SK-N-SH treated with all-trans-retinoic acid at 6 μM for 48 hours (cell line): ENCODE data around the gene SV2B.

ENCODE experiments used
- ATAC-seq: fragments of 200-7000 bp; cut with Tn5 transposase; 3 replicates; pipeline ENCODE4 v1.9.1; 2020; ENCODE audit warnings: mild to moderate bottlenecking, moderate library complexity
- ARNTL ChIP-seq: fragments of 450-650 bp; formaldehyde crosslinking; IDR thresholded peaks from 2 replicates; pipeline ENCODE4 v1.5.0; 2020; ENCODE audit warnings: low read depth, mild to moderate bottlenecking, moderate library complexity, borderline replicate concordance
- BACH2 ChIP-seq: fragments of 250-450 bp; sonication (Bioruptor Pico); IDR thresholded peaks from 2 replicates; pipeline ENCODE4 v1.9.0; 2021; ENCODE audit warnings: mild to moderate bottlenecking, borderline replicate concordance
- ESRRG ChIP-seq: fragments of 250-450 bp; sonication (Bioruptor Pico); IDR thresholded peaks from 2 replicates; pipeline ENCODE4 v1.6.1; 2021; ENCODE audit warnings: mild to moderate bottlenecking
- GLIS3 ChIP-seq: fragments of 250-450 bp; sonication (Bioruptor Pico); IDR thresholded peaks from 2 replicates; pipeline ENCODE4 v1.5.0; 2020; ENCODE audit warnings: mild to moderate bottlenecking, moderate library complexity
- ISL1 ChIP-seq: fragments of 250-450 bp; sonication (Bioruptor Pico); IDR thresholded peaks from 2 replicates; pipeline ENCODE4 v2.1.2; 2022; ENCODE audit warnings: mild to moderate bottlenecking, moderate library complexity
- OSR1 ChIP-seq: fragments of 250-450 bp; sonication (Bioruptor Pico); IDR thresholded peaks from 2 replicates; pipeline ENCODE4 v1.8.0; 2022; ENCODE audit warnings: moderate library complexity, mild to moderate bottlenecking, inconsistent platforms
- PPARA ChIP-seq: fragments of 250-450 bp; sonication (Bioruptor Pico); IDR thresholded peaks from 2 replicates; pipeline ENCODE4 v1.5.0; 2020; ENCODE audit warnings: mild to moderate bottlenecking, borderline replicate concordance
- RARB ChIP-seq: fragments of 250-450 bp; sonication (Bioruptor Pico); IDR thresholded peaks from 2 replicates; pipeline ENCODE4 v1.8.0; 2021; ENCODE audit warnings: mild to moderate bottlenecking, moderate library complexity
- SNAI2 ChIP-seq: fragments of 250-450 bp; sonication (Bioruptor Pico); IDR thresholded peaks from 2 replicates; pipeline ENCODE4 v1.5.0; 2020; ENCODE audit warnings: mild to moderate bottlenecking, moderate library complexity
- TCF4 ChIP-seq: fragments of 250-450 bp; sonication (Bioruptor Pico); IDR thresholded peaks from 2 replicates; pipeline ENCODE4 v1.8.0; 2021; ENCODE audit warnings: mild to moderate bottlenecking, moderate library complexity, borderline replicate concordance
- TOX ChIP-seq: fragments of 250-450 bp; sonication (Bioruptor Pico); IDR thresholded peaks from 2 replicates; pipeline ENCODE4 v1.8.0; 2021; ENCODE audit warnings: mild to moderate bottlenecking, moderate library complexity, borderline replicate concordance
- ZC3H10 ChIP-seq: fragments of 250-450 bp; sonication (Bioruptor Pico); IDR thresholded peaks from 2 replicates; pipeline ENCODE4 v1.5.1; 2021; ENCODE audit warnings: mild to moderate bottlenecking, moderate library complexity
- ZFP3 ChIP-seq: fragments of 250-450 bp; sonication (Bioruptor Pico); IDR thresholded peaks from 2 replicates; pipeline ENCODE4 v1.5.0; 2020; ENCODE audit warnings: mild to moderate bottlenecking, moderate library complexity
- ZFP30 ChIP-seq: fragments of 450-650 bp; formaldehyde crosslinking; IDR thresholded peaks from 2 replicates; pipeline ENCODE4 v1.5.0; 2022; ENCODE audit warnings: mild to moderate bottlenecking, moderate library complexity
- ZNF565 ChIP-seq: fragments of 450-650 bp; formaldehyde crosslinking; conservative IDR thresholded peaks from 2 replicates; pipeline ENCODE4 v1.5.0; 2020; ENCODE audit warnings: low read depth, mild to moderate bottlenecking, moderate library complexity
- ZNF70 ChIP-seq: fragments of 450-650 bp; formaldehyde crosslinking; IDR thresholded peaks from 2 replicates; pipeline ENCODE4 v1.5.0; 2020; ENCODE audit warnings: mild to moderate bottlenecking, moderate library complexity
- ZNF8 ChIP-seq: fragments of 450-650 bp; formaldehyde crosslinking; IDR thresholded peaks from 2 replicates; pipeline ENCODE4 v1.5.0; 2020; ENCODE audit warnings: mild to moderate bottlenecking, moderate library complexity
- TF ChIP-seq, protein P1 (sequence below): fragments of 250-450 bp; sonication (Bioruptor Pico); IDR thresholded peaks from 2 replicates; pipeline ENCODE4 v1.5.0; 2020; ENCODE audit warnings: mild to moderate bottlenecking, moderate library complexity
- TF ChIP-seq, protein P2 (sequence below): fragments of 250-450 bp; sonication (Bioruptor Pico); IDR thresholded peaks from 2 replicates; pipeline ENCODE4 v1.5.1; 2021; ENCODE audit warnings: mild to moderate bottlenecking, moderate library complexity
- TF ChIP-seq, protein P3 (sequence below): fragments of 250-450 bp; sonication (Bioruptor Pico); IDR thresholded peaks from 2 replicates; pipeline ENCODE4 v1.5.1; 2020; ENCODE audit warnings: low read depth, mild to moderate bottlenecking, moderate library complexity

The SV2B gene

DNA sequence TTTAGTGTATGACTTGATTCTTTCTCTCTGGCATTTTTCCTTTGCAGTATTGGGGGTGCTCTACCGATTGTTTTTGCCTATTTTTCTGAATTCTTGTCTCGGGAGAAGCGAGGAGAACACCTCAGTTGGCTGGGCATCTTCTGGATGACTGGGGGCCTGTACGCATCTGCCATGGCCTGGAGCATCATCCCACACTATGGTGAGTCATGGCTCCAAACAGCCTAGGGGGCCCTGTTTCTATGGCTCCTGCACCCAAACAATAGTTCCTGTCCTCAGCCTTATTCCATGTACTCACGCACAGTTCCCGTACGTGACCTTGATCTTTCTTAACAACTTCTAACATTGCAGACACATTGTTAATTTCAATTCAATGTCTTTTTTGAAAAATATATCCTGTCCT lies 152.3 kb downstream of the SV2B start (continued):
- TF ChIP-seq ISL1 (CRISPR knock-in tag) (no peak), RARB (CRISPR knock-in tag) (no peak)
- TF ChIP-seq, all 23 proteins: peak for 0

DNA sequence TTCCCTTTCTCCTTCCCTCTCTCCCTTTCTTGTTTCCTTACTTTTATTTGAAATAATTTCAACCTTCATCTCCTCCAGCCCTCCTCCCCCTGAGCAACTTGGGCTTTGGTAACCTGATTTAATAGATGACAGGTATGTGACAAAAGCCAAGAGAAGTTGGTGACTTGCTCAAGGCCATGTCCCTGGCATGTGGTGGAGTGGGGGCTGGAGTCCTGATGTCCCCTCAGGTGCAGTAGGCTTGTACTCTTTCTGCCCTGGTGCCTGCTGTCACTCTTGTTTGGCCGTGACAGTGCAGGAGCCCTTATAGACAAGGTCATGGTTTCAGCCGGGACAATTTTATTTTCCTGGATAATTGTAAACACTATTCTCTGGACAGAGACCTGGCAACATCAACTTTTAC lies 152.7 kb downstream of the SV2B start:
- TF ChIP-seq BACH2 (no peak), SNAI2 (CRISPR knock-in tag) (no peak), TOX (CRISPR knock-in tag) (no peak), GLIS3 (no peak), ARNTL (no peak), ESRRG (CRISPR knock-in tag) (no peak), ZNF565 (CRISPR knock-in tag) (no peak)
- TF ChIP-seq, protein P1, sequence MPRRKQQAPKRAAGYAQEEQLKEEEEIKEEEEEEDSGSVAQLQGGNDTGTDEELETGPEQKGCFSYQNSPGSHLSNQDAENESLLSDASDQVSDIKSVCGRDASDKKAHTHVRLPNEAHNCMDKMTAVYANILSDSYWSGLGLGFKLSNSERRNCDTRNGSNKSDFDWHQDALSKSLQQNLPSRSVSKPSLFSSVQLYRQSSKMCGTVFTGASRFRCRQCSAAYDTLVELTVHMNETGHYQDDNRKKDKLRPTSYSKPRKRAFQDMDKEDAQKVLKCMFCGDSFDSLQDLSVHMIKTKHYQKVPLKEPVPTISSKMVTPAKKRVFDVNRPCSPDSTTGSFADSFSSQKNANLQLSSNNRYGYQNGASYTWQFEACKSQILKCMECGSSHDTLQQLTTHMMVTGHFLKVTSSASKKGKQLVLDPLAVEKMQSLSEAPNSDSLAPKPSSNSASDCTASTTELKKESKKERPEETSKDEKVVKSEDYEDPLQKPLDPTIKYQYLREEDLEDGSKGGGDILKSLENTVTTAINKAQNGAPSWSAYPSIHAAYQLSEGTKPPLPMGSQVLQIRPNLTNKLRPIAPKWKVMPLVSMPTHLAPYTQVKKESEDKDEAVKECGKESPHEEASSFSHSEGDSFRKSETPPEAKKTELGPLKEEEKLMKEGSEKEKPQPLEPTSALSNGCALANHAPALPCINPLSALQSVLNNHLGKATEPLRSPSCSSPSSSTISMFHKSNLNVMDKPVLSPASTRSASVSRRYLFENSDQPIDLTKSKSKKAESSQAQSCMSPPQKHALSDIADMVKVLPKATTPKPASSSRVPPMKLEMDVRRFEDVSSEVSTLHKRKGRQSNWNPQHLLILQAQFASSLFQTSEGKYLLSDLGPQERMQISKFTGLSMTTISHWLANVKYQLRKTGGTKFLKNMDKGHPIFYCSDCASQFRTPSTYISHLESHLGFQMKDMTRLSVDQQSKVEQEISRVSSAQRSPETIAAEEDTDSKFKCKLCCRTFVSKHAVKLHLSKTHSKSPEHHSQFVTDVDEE (CRISPR knock-in tag): no peak
- TF ChIP-seq, protein P2, sequence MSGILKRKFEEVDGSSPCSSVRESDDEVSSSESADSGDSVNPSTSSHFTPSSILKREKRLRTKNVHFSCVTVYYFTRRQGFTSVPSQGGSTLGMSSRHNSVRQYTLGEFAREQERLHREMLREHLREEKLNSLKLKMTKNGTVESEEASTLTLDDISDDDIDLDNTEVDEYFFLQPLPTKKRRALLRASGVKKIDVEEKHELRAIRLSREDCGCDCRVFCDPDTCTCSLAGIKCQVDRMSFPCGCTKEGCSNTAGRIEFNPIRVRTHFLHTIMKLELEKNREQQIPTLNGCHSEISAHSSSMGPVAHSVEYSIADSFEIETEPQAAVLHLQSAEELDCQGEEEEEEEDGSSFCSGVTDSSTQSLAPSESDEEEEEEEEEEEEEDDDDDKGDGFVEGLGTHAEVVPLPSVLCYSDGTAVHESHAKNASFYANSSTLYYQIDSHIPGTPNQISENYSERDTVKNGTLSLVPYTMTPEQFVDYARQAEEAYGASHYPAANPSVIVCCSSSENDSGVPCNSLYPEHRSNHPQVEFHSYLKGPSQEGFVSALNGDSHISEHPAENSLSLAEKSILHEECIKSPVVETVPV: no peak
- ATAC-seq: no peak

DNA sequence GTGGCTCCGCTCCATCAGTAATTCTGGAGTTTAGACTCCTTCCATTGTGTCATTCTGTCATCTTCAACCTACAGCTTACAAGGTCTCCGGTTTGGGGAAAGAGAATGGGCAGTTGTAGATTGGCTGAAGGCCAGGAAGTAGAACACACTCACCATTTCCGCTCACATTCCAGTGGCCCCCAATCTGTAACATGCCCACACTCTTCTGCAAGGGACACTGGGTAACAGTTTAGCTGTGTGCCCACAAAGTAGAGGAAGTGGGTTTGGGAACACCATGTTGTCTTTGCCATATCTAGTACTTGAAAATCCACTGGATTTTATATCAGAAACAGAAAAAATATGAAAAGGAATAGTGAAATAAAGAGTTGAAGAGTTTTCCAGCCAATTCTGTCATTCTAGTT lies 153.5 kb downstream of the SV2B start:
- TF ChIP-seq, protein P1 (CRISPR knock-in tag): no peak
- no peak for TF ChIP-seq GLIS3
- no peak for TF ChIP-seq ZC3H10
- TF ChIP-seq ZNF70 (CRISPR knock-in tag): no peak
- TF ChIP-seq RARB (CRISPR knock-in tag): no peak
- no peak for TF ChIP-seq ESRRG (CRISPR knock-in tag)
- no peak for TF ChIP-seq ZNF565 (CRISPR knock-in tag)
- no peak for TF ChIP-seq PPARA
- no peak for TF ChIP-seq BACH2
- no peak for TF ChIP-seq ZFP3 (CRISPR knock-in tag)
- no peak for TF ChIP-seq SNAI2 (CRISPR knock-in tag)
- TF ChIP-seq, protein P3, sequence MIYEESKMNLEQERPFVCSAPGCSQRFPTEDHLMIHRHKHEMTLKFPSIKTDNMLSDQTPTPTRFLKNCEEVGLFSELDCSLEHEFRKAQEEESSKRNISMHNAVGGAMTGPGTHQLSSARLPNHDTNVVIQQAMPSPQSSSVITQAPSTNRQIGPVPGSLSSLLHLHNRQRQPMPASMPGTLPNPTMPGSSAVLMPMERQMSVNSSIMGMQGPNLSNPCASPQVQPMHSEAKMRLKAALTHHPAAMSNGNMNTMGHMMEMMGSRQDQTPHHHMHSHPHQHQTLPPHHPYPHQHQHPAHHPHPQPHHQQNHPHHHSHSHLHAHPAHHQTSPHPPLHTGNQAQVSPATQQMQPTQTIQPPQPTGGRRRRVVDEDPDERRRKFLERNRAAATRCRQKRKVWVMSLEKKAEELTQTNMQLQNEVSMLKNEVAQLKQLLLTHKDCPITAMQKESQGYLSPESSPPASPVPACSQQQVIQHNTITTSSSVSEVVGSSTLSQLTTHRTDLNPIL (CRISPR knock-in tag): no peak
- no peak for ATAC-seq

DNA sequence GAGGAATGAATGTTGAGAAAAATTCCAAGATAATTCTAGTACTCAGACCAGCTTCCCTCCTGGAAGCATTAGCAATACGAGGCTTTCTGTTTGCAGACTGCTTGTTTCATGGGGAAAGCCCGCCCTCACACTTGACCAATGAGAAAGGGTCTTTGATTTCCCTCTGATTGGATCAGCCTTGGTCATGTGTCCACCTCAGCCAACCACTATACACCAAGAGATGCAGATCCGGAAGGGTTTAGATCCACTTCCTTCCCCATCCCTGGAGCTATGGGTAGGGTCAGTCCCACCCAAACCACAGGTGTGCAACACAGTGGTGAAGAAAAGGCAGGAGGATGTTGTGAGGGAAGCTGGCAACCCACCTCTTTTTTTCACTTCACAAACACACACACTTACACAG lies 154.7 kb downstream of the SV2B start:
- no peak for ATAC-seq
- TF ChIP-seq OSR1 (CRISPR knock-in tag) (no peak), ZFP30 (CRISPR knock-in tag) (no peak), ZC3H10 (no peak), TCF4 (CRISPR knock-in tag) (no peak)

DNA sequence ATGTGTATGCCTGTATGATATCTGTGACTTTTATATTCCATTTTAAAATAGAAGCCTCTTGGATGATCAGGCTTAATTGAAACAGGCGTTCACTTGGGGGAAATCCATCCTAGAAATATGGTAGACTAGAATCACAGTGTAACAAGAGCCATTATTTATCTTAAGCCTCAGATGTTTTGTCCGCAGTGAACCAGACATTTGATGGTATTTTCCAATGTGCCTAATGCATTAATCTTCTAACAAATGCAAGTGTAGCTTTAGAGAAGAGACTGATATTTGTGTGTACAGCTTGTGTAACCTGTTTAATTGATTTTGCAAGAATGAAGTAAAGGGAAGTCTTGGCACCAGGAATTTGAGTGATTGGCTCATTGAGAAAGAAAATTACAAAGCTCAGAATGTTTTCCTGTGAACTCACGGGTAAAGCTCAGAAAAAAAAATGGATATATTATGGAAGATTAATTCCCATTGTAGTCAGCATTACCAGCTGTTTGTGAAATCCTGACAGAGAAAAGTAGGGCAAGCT lies 155.7 kb downstream of the SV2B start:
- no peak for ATAC-seq
- TF ChIP-seq ZNF565 (CRISPR knock-in tag) (no peak), ZNF8 (CRISPR knock-in tag) (no peak), ZFP3 (CRISPR knock-in tag) (no peak), GLIS3 (no peak), TCF4 (CRISPR knock-in tag) (no peak), ARNTL (no peak), ISL1 (CRISPR knock-in tag) (no peak), ZFP30 (CRISPR knock-in tag) (no peak)
- TF ChIP-seq, protein P2: no peak
- TF ChIP-seq, protein P3 (CRISPR knock-in tag): no peak
- TF ChIP-seq, protein P1 (CRISPR knock-in tag): no peak
